ENCODE results near the gene SMAD1.

DNA sequence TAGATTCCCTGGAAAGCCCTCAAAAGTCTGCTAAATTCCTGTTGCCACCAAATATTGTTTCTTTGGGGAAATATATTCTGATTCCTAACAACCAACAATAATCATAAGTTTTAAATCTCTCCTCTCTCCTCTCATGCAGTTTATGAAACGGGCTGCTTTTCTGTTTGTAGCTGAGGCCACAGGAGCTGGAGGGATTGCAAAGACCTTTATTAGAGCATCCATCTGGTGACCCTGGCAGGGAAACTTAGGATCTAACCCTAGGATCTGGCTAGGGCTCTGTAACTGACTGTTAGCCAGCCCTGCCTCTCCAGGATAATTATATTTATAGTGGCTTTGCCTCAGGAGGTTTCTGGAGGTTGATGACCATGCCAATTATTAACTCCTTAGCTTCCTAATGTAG is 56.9 kb downstream of the SMAD1 start:
- TF ChIP-seq FOXP2 (optimal IDR thresholded peaks at IDR 0.05; ENCODE audit: control extremely low read depth, extremely low read length, insufficient read depth), result no peak
- TF ChIP-seq POLR2AphosphoS5 (IDR thresholded peaks at IDR 0.05; ENCODE audit: borderline replicate concordance, low read depth, low read length), result no peak
- TF ChIP-seq EZH2 (IDR thresholded peaks at IDR 0.05), result no peak
